ENCODE data around the gene FICD.

The FICD gene

GRCh38 chr12:108566452-108566851 is 51.4 kb downstream of the FICD start:
- Histone ChIP-seq H3K27ac (no peak overlapping the region), H3K9me3 (ENCODE audit: severe bottlenecking) (no peaks in the 10 kb centered on the region), H3K36me3 (peaks cover 46% of the 10 kb centered on the region), H3K27me3 (ENCODE audit: insufficient read depth, low read depth, severe bottlenecking) (no peaks in the 10 kb centered on the region), H3K4me3 (ENCODE audit: low read depth, low read length) (no peak overlapping the region)
- no peak for TF ChIP-seq CTCF (IDR thresholded peaks at IDR 0.05; ENCODE audit: low read depth, low read length)
- no peak for DNase-seq

- H3K36me3 ChIP-seq, result peaks cover 46% of the 10 kb centered on the region
- no peaks in the 10 kb centered on the region for H3K27me3 ChIP-seq (ENCODE audit: insufficient read depth, low read depth, severe bottlenecking)
- DNase-seq, result no peak
- no peak overlapping the region for H3K27ac ChIP-seq
- no peak for TF ChIP-seq CTCF (IDR thresholded peaks at IDR 0.05; ENCODE audit: low read depth, low read length)
- H3K9me3 ChIP-seq (ENCODE audit: severe bottlenecking), result no peaks in the 10 kb centered on the region
- no peak overlapping the region for H3K4me3 ChIP-seq (ENCODE audit: low read depth, low read length)
Observed at GRCh38 chr12:108567406-108568337, 52.6 kb downstream of the FICD start.

- peaks cover 46% of the 10 kb centered on the region for H3K36me3 ChIP-seq
- DNase-seq, result no peak
- TF ChIP-seq CTCF (IDR thresholded peaks at IDR 0.05; ENCODE audit: low read depth, low read length), result no peak
Observed at GRCh38 chr12:108568338-108569154, 53.5 kb downstream of the FICD start.

More at GRCh38 chr12:108568338-108569154, 53.5 kb downstream of the FICD start:
- H3K27ac ChIP-seq, result no peak overlapping the region
- H3K9me3 ChIP-seq (ENCODE audit: severe bottlenecking), result no peaks in the 10 kb centered on the region
- H3K27me3 ChIP-seq (ENCODE audit: insufficient read depth, low read depth, severe bottlenecking), result no peaks in the 10 kb centered on the region
- H3K4me3 ChIP-seq (ENCODE audit: low read depth, low read length), result no peak overlapping the region

All from WERI-Rb-1 (cell line).